HUDEP-2 (cell line): ENCODE measurements around the gene AGAP5.
"Not testable (repeated sequence)": the region's sequence is repeated elsewhere in the genome, so short reads cannot be mapped to it uniquely, and the experiment has no call there.

Experiments used
- DNase-seq, 76 experiments: peaks; one replicate each; lab custom pipeline; 2025; ENCODE audit not compliant: unreplicated experiment in 76 of 76; lab: John Stamatoyannopoulos, UW

Gene AGAP5

GRCh38 chr10:73697675-73698159 lies at the start of gene AGAP5:
AGAP5 (minus strand) TSS chr10:73698109; CDS start chr10:73697755, 354 bp downstream.
- not testable (repeated sequence) for DNase-seq

- no peak for DNase-seq
These were observed 48.8 kb upstream of the AGAP5 start for GRCh38 chr10:73746721-73747120.

- peak in 47 of 76 experiments; percentile 2 to 55 (median 30) for DNase-seq
These were observed 46.7 kb upstream of the AGAP5 start for GRCh38 chr10:73744664-73744975.

- DNase-seq: peak in 75 of 76 experiments; percentile 17 to 95 (median 90)
These were observed 46.2 kb upstream of the AGAP5 start, which contains the start of gene SEC24C for GRCh38 chr10:73743905-73744663. SEC24C (plus strand) TSS chr10:73744372; CDS start chr10:73746833, 2,461 bp downstream.

- no peak for DNase-seq
These were observed 45.5 kb upstream of the AGAP5 start for GRCh38 chr10:73743327-73743904.

GRCh38 chr10:73742454-73742734 lies 44.5 kb upstream of the AGAP5 start:
- peak in 1 of 76 experiments; percentile 3 for DNase-seq

GRCh38 chr10:73740501-73741254 lies 42.8 kb upstream of the AGAP5 start:
- not testable (repeated sequence) for DNase-seq

GRCh38 chr10:73734796-73735305 lies 36.9 kb upstream of the AGAP5 start:
- no peak for DNase-seq

GRCh38 chr10:73734028-73734720 lies 36.3 kb upstream of the AGAP5 start:
- no peak for DNase-seq

- DNase-seq: no peak
These were observed 35.2 kb upstream of the AGAP5 start for GRCh38 chr10:73732931-73733623.

GRCh38 chr10:73732426-73732825 lies 34.5 kb upstream of the AGAP5 start:
- DNase-seq: no peak

- no peak for DNase-seq
These were observed 33.9 kb upstream of the AGAP5 start for GRCh38 chr10:73731588-73732375.

GRCh38 chr10:73730153-73730906 lies 32.4 kb upstream of the AGAP5 start:
- DNase-seq: peak; percentile 31 to 93 (median 85)

- DNase-seq: peak in 4 of 76 experiments; percentile 5 to 41 (median 25)
These were observed 31.9 kb upstream of the AGAP5 start for GRCh38 chr10:73729781-73730152.

GRCh38 chr10:73723516-73723915 lies 25.6 kb upstream of the AGAP5 start:
- DNase-seq: no peak

- DNase-seq: not testable (repeated sequence)
These were observed 22.7 kb upstream of the AGAP5 start for GRCh38 chr10:73720561-73720960.

- DNase-seq: no peak
These were observed 19.6 kb upstream of the AGAP5 start for GRCh38 chr10:73717556-73717955.

GRCh38 chr10:73716251-73716650 lies 18.3 kb upstream of the AGAP5 start:
- DNase-seq: no peak
